ENCODE results near the gene ANKRD34C. TPM values are rescaled to one million over a fixed set of nuclear protein-coding genes. Genes with fewer than 3 reads are reported as not detected.
A peak's percentile ranks its signal among the peaks of the same experiment; 100 is the strongest.

Gene ANKRD34C
- total RNA-seq, 1 experiment from 2014 or later, result not detected

DNA sequence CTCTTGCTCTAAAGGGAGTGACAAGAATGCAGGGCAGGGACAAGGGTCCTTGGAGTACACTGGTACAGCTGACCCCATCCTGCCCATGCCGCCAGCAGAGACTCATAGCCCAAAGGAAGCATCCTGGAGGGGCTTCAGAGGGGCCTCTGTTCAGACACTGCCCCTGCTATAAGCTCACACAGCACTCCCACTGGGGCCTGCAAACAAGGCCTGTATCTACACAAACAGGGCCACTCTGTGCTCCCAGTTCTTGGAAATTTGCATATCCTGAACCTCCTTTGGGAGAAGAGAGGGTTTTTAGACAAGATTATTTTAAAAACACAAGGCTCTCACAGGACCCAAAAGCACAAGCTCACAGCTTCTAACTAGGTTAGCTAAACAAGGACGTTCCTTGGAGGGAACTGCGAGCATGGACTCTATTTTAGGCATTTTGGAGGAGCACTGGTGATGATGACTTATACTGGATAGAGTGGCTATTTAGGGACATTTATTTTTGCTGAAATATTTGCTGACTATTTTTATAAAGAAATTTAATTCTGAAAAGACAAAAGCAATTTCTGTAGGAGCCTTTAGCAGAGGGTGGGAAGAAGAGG, 16.4 kb upstream of the ANKRD34C start:
- Histone ChIP-seq H3K36me3 (ENCODE audit: insufficient read depth, low read length, poor library complexity, severe bottlenecking) (no peaks in the 10 kb centered on the region), H3K4me1 (ENCODE audit: insufficient read depth, low read length, poor library complexity, severe bottlenecking) (no peaks in the 10 kb centered on the region)

DNA sequence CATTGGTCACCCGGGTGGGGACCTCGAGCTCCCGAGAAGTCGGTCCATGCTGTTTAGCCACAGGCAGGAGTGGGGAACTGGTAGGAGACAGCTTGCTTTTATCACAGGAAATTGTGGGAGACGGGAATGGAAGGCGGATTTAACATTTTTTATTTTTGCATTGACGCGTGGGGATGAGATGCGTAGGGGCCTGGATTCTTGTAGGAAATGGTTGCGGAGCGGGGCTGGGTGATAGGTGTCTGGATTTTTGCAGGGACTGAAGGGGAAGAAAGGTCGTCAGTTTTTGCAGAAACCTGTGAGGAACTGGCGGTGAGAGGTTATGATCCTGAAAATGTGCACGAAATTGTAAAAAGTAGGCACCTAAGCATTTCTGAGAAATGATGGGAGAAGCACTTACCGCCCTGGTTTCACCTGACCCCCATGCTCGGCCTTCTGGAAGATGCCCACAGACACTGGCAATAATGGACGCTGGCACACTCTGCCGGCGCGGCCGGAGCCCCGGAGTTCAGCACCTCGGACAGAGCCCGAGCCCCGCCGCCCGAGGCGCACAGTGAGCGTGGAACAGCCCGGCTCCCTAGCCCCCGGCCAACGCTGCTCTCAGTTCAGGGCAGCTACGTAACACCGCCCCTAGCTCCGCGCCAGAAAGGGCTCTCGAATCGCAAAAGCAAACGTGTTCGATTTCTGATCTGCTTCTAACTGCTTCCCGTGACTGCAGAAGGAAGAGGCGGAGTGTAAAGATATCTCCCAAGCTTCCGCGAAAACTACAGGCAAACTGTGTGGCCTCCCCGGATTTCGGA, 928 bp downstream of the ANKRD34C start:
- ChIA-PET POLR2A (ENCODE audit: low non-redundant PET) (no interaction called here), CTCF (no interaction called here)
- no TSS peak for BruUV-seq (replicated peaks)
- intact Hi-C loops (cut with micrococcal nuclease; ENCODE audit: unreplicated experiment), result no loop called here
- TF ChIP-seq CTCF (conservative IDR thresholded peaks at IDR 0.05; ENCODE audit: low read depth, low read length), result no peak
- no peak for TF ChIP-seq EZH2 (IDR thresholded peaks at IDR 0.05; ENCODE audit: borderline replicate concordance, low read depth, low read length, poor library complexity, severe bottlenecking)
- H3K4me3 ChIP-seq (ENCODE audit: low read depth, low read length, poor library complexity, severe bottlenecking), result no peak overlapping the region
- peak; percentile 56 for DNase-seq (ENCODE audit: low spot score)
- H3K27ac ChIP-seq (ENCODE audit: low read depth, low read length, poor library complexity, severe bottlenecking), result no peak overlapping the region
- no peaks in the 10 kb centered on the region for H3K36me3 ChIP-seq (ENCODE audit: insufficient read depth, low read length, poor library complexity, severe bottlenecking)
- H3K4me1 ChIP-seq (ENCODE audit: insufficient read depth, low read length, poor library complexity, severe bottlenecking), result no peaks in the 10 kb centered on the region
- H3K27me3 ChIP-seq (replicated peaks; ENCODE audit: insufficient read depth, low read depth, low read length, poor library complexity), result peaks cover 97% of the 10 kb centered on the region
- H3K9me3 ChIP-seq (ENCODE audit: low read depth, low read length, poor library complexity, severe bottlenecking), result no peaks in the 10 kb centered on the region

More for the DNA sequence above, 16.4 kb upstream of the ANKRD34C start:
- POLR2A ChIA-PET (ENCODE audit: low non-redundant PET), result no interaction called here
- Histone ChIP-seq H3K4me3 (ENCODE audit: low read depth, low read length, poor library complexity, severe bottlenecking) (no peak overlapping the region), H3K27me3 (replicated peaks; ENCODE audit: insufficient read depth, low read depth, low read length, poor library complexity) (peaks cover 79% of the 10 kb centered on the region), H3K27ac (ENCODE audit: low read depth, low read length, poor library complexity, severe bottlenecking) (no peak overlapping the region), H3K9me3 (ENCODE audit: low read depth, low read length, poor library complexity, severe bottlenecking) (no peaks in the 10 kb centered on the region)
- CTCF ChIA-PET, result no interaction called here
- intact Hi-C loops (cut with micrococcal nuclease; ENCODE audit: unreplicated experiment), result no loop called here
- TF ChIP-seq CTCF (conservative IDR thresholded peaks at IDR 0.05; ENCODE audit: low read depth, low read length) (no peak), EZH2 (IDR thresholded peaks at IDR 0.05; ENCODE audit: borderline replicate concordance, low read depth, low read length, poor library complexity, severe bottlenecking) (no peak)
- BruUV-seq (replicated peaks), result no TSS peak
- DNase-seq (ENCODE audit: low spot score), result no peak

DNA sequence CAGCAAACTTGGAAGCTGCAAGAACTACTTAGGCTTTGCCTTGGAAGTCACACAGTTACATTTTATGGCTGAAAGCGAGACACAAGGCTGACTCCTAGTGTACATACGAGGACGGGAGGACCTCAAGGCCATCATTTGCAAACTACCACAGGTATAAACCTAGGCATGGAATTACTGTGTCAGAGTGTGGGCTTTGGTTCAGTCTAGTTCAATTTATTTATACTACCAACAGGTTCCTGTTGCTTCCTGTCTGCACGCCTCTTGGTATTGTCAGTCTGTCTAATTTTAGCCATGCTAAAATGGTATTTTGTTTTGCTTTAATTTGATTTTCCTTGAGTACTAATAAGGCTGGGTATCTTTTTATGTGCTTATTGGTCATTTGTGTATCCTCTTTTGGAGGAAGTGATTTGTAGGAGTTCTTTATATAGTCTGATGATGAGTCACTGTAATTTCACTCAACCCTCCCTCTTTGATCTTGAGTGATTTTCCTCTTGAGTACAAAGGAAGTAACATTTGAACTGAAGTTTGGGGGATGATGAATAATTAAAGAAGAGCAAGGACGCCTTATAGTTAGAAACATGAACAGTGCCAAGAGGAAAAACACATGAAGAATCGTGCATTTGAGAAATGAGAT, 8.2 kb downstream of the ANKRD34C start:
- Histone ChIP-seq H3K27ac (ENCODE audit: low read depth, low read length, poor library complexity, severe bottlenecking) (no peak overlapping the region), H3K4me1 (ENCODE audit: insufficient read depth, low read length, poor library complexity, severe bottlenecking) (no peaks in the 10 kb centered on the region), H3K9me3 (ENCODE audit: low read depth, low read length, poor library complexity, severe bottlenecking) (no peaks in the 10 kb centered on the region), H3K27me3 (replicated peaks; ENCODE audit: insufficient read depth, low read depth, low read length, poor library complexity) (peaks cover 34% of the 10 kb centered on the region), H3K36me3 (ENCODE audit: insufficient read depth, low read length, poor library complexity, severe bottlenecking) (no peaks in the 10 kb centered on the region), H3K4me3 (ENCODE audit: low read depth, low read length, poor library complexity, severe bottlenecking) (no peak overlapping the region)
- ChIA-PET POLR2A (ENCODE audit: low non-redundant PET) (no interaction called here), CTCF (no interaction called here)
- TF ChIP-seq EZH2 (IDR thresholded peaks at IDR 0.05; ENCODE audit: borderline replicate concordance, low read depth, low read length, poor library complexity, severe bottlenecking) (no peak), CTCF (conservative IDR thresholded peaks at IDR 0.05; ENCODE audit: low read depth, low read length) (no peak)
- BruUV-seq (replicated peaks), result no TSS peak
- peak; percentile 40 for DNase-seq (ENCODE audit: low spot score)
- intact Hi-C loops (cut with micrococcal nuclease; ENCODE audit: unreplicated experiment), result no loop called here
